Body of pancreas (tissue), 4 donors: ENCODE measurements around the gene RAB3GAP1.

Source experiments
- POLR2A ChIP-seq, 3 donors: fragments of 450-650 bp; IDR thresholded peaks; one replicate each; pipeline ENCODE4 v1.6.1; 2016; ENCODE audit warnings: antibody characterized with exemption in 3 of 3, mild to moderate bottlenecking in 2 of 3
- TF ChIP-seq, protein P1 (sequence below), 7 experiments: fragments of 450-650 bp in 4 of 7; fragments of 200-600 bp in 3 of 7; sonication (generic) in 3 of 7; IDR thresholded peaks; one replicate each; pipeline ENCODE4 v1.5.1; 2016 to 2019; ENCODE audit warnings: antibody characterized with exemption in 7 of 7

- TF ChIP-seq, protein P1, sequence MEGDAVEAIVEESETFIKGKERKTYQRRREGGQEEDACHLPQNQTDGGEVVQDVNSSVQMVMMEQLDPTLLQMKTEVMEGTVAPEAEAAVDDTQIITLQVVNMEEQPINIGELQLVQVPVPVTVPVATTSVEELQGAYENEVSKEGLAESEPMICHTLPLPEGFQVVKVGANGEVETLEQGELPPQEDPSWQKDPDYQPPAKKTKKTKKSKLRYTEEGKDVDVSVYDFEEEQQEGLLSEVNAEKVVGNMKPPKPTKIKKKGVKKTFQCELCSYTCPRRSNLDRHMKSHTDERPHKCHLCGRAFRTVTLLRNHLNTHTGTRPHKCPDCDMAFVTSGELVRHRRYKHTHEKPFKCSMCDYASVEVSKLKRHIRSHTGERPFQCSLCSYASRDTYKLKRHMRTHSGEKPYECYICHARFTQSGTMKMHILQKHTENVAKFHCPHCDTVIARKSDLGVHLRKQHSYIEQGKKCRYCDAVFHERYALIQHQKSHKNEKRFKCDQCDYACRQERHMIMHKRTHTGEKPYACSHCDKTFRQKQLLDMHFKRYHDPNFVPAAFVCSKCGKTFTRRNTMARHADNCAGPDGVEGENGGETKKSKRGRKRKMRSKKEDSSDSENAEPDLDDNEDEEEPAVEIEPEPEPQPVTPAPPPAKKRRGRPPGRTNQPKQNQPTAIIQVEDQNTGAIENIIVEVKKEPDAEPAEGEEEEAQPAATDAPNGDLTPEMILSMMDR (IDR thresholded peaks at IDR 0.05) = no peak
- no peak for TF ChIP-seq POLR2A (IDR thresholded peaks at IDR 0.05)
Measured at GRCh38 chr2:135030826-135031225, 21.3 kb upstream of the RAB3GAP1 start.
